SK-N-SH treated with all-trans-retinoic acid at 6 μM for 48 hours (cell line): Measurements from ENCODE around the gene FBXL16.
A peak's percentile ranks its signal among the peaks of the same experiment; 100 is the strongest.

Experiments
- ATAC-seq: fragments of 200-7000 bp; cut with Tn5 transposase; 3 replicates; pipeline ENCODE4 v1.9.1; 2020; ENCODE audit warnings: mild to moderate bottlenecking, moderate library complexity
- ARNTL ChIP-seq: fragments of 450-650 bp; formaldehyde crosslinking; IDR thresholded peaks from 2 replicates; pipeline ENCODE4 v1.5.0; 2020; ENCODE audit warnings: low read depth, mild to moderate bottlenecking, moderate library complexity, borderline replicate concordance
- BACH2 ChIP-seq: fragments of 250-450 bp; sonication (Bioruptor Pico); IDR thresholded peaks from 2 replicates; pipeline ENCODE4 v1.9.0; 2021; ENCODE audit warnings: mild to moderate bottlenecking, borderline replicate concordance
- CREB5 ChIP-seq: fragments of 250-450 bp; sonication (Bioruptor Pico); IDR thresholded peaks from 2 replicates; pipeline ENCODE4 v1.5.1; 2020; ENCODE audit warnings: low read depth, mild to moderate bottlenecking, moderate library complexity
- CSDC2 ChIP-seq: fragments of 250-450 bp; sonication (Bioruptor Pico); IDR thresholded peaks from 2 replicates; pipeline ENCODE4 v1.5.0; 2020; ENCODE audit warnings: mild to moderate bottlenecking, moderate library complexity
- CSRNP3 ChIP-seq: fragments of 250-450 bp; sonication (Bioruptor Pico); IDR thresholded peaks from 2 replicates; pipeline ENCODE4 v1.5.1; 2021; ENCODE audit warnings: mild to moderate bottlenecking, moderate library complexity
- ESRRG ChIP-seq: fragments of 250-450 bp; sonication (Bioruptor Pico); IDR thresholded peaks from 2 replicates; pipeline ENCODE4 v1.6.1; 2021; ENCODE audit warnings: mild to moderate bottlenecking
- GLIS3 ChIP-seq: fragments of 250-450 bp; sonication (Bioruptor Pico); IDR thresholded peaks from 2 replicates; pipeline ENCODE4 v1.5.0; 2020; ENCODE audit warnings: mild to moderate bottlenecking, moderate library complexity
- ISL1 ChIP-seq: fragments of 250-450 bp; sonication (Bioruptor Pico); IDR thresholded peaks from 2 replicates; pipeline ENCODE4 v2.1.2; 2022; ENCODE audit warnings: mild to moderate bottlenecking, moderate library complexity
- OSR1 ChIP-seq: fragments of 250-450 bp; sonication (Bioruptor Pico); IDR thresholded peaks from 2 replicates; pipeline ENCODE4 v1.8.0; 2022; ENCODE audit warnings: moderate library complexity, mild to moderate bottlenecking, inconsistent platforms
- PPARA ChIP-seq: fragments of 250-450 bp; sonication (Bioruptor Pico); IDR thresholded peaks from 2 replicates; pipeline ENCODE4 v1.5.0; 2020; ENCODE audit warnings: mild to moderate bottlenecking, borderline replicate concordance
- RARB ChIP-seq: fragments of 250-450 bp; sonication (Bioruptor Pico); IDR thresholded peaks from 2 replicates; pipeline ENCODE4 v1.8.0; 2021; ENCODE audit warnings: mild to moderate bottlenecking, moderate library complexity
- SNAI2 ChIP-seq: fragments of 250-450 bp; sonication (Bioruptor Pico); IDR thresholded peaks from 2 replicates; pipeline ENCODE4 v1.5.0; 2020; ENCODE audit warnings: mild to moderate bottlenecking, moderate library complexity
- TCF4 ChIP-seq: fragments of 250-450 bp; sonication (Bioruptor Pico); IDR thresholded peaks from 2 replicates; pipeline ENCODE4 v1.8.0; 2021; ENCODE audit warnings: mild to moderate bottlenecking, moderate library complexity, borderline replicate concordance
- ZC3H10 ChIP-seq: fragments of 250-450 bp; sonication (Bioruptor Pico); IDR thresholded peaks from 2 replicates; pipeline ENCODE4 v1.5.1; 2021; ENCODE audit warnings: mild to moderate bottlenecking, moderate library complexity
- ZFP3 ChIP-seq: fragments of 250-450 bp; sonication (Bioruptor Pico); IDR thresholded peaks from 2 replicates; pipeline ENCODE4 v1.5.0; 2020; ENCODE audit warnings: mild to moderate bottlenecking, moderate library complexity
- ZFP30 ChIP-seq: fragments of 450-650 bp; formaldehyde crosslinking; IDR thresholded peaks from 2 replicates; pipeline ENCODE4 v1.5.0; 2022; ENCODE audit warnings: mild to moderate bottlenecking, moderate library complexity
- ZNF70 ChIP-seq: fragments of 450-650 bp; formaldehyde crosslinking; IDR thresholded peaks from 2 replicates; pipeline ENCODE4 v1.5.0; 2020; ENCODE audit warnings: mild to moderate bottlenecking, moderate library complexity
- ZNF8 ChIP-seq: fragments of 450-650 bp; formaldehyde crosslinking; IDR thresholded peaks from 2 replicates; pipeline ENCODE4 v1.5.0; 2020; ENCODE audit warnings: mild to moderate bottlenecking, moderate library complexity
- TF ChIP-seq, protein P1 (sequence below): fragments of 250-450 bp; sonication (Bioruptor Pico); IDR thresholded peaks from 2 replicates; pipeline ENCODE4 v1.8.0; 2021; ENCODE audit warnings: low read depth, mild to moderate bottlenecking, moderate library complexity, borderline replicate concordance
- TF ChIP-seq, protein P2 (sequence below): fragments of 250-450 bp; sonication (Bioruptor Pico); IDR thresholded peaks from 2 replicates; pipeline ENCODE4 v1.8.0; 2020; ENCODE audit warnings: mild to moderate bottlenecking, moderate library complexity, borderline replicate concordance

Gene FBXL16

DNA sequence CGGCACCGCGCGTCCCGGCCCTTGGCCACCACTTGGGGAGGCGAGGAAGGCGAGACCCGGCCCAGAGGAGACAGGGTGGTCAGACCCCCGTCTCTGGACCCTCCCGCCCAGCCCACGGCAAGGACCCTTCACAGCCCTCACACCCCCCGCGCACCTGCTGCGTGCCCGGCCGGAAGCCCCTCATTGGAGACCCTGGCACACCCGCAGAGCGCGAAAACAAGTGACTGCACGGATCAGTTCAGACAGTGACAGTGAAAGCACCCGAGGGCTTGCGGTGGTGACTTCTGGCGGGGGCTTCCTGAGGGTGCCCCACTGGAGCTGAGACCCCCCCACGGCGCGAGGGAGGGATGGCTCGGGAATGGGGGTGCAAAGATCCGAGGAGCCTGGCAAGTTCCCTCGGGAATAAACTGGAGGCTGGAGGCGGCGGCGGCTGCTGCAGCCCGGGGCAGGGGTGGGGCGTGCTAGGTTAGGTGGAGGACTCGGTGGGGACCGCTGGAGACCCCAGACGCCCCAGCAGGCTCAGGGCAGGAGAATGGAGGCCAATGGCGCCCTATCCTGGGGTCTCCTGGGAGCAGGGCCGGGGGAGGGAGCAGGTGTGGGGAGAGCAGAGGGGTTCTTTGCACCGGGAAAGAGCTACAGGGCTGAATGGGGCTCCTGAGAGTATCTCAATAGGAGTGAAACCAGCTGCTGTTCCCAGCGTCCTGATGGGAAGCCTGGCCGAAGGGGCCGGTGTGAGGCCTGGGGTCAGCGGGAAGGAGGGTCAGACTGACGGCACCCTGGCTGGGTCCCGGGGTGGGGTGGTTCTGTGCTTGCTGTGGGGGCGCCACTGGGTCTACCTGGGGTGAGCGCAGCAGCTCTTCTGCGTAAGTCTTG, 824 bp upstream of the FBXL16 start (continued):
- TF ChIP-seq CSRNP3 (CRISPR knock-in tag) (no peak), ZNF70 (CRISPR knock-in tag) (no peak), ISL1 (CRISPR knock-in tag) (no peak), RARB (CRISPR knock-in tag) (no peak)

DNA sequence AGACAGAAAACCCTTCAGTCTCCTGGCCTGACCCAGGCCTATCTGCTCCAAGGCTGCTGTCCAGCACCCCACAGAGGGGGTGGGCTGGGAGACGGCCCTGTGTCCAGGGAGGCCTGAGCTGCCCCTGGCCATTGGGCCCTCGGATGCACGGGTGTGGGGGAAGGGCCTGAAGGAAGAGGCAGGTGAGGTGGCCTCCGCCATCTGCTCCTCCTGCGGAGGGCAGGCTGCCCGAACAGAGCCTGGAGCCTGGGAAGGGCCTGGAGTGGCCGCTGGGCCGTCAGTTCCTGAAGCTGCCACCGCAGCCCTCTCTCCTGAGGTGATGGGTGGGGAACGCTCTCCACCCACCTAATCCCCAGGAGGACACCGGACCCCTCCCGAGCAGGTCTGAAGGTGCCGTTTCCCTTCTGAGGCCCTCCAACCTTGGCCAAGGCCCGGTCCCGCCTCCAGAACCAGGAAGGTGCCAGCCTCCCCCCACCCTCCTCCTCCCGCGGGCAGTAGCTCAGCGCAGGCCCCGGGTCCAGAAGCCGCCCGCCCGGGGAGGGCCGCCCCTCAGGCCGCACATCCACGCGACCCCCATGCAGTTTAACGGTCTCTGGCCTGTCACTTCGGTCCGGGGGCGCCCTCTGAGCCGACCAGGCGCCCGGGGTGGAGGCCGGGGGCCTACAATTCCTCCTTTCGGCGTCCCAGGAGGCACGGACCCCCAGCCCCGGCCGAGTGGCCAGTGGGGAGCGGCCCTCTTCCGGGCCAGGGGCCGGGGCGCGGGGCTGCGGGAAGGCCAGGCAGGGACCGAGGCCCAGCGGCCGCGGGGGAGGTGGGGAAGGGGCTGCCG, 835 bp downstream of the FBXL16 start:
- ATAC-seq: peak; percentile 38
- TF ChIP-seq ZFP3 (CRISPR knock-in tag) (no peak), ARNTL (CRISPR knock-in tag) (no peak), TCF4 (CRISPR knock-in tag) (no peak), CREB5 (CRISPR knock-in tag) (no peak), CSDC2 (CRISPR knock-in tag) (no peak)

DNA sequence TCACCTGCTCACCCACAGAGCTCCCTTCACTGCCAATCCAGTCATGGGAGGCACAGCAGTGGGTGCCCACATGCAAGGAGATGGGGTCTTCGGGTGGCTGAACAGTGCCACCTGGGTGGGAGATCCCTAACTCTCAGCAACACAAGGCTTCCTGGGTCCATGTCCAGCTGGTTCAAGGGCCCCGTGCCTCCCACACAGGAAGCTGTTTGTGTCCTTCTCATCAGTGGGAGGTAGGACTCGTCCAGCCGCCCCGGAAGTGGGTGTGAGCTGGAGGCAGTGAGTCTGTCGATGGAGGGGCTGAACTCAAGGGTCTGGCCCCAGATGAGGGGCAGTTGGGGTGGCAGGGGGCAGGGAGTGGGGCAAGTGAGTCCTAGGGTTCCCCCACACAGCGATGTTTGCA, 1.6 kb downstream of the FBXL16 start:
- ATAC-seq: no peak

DNA sequence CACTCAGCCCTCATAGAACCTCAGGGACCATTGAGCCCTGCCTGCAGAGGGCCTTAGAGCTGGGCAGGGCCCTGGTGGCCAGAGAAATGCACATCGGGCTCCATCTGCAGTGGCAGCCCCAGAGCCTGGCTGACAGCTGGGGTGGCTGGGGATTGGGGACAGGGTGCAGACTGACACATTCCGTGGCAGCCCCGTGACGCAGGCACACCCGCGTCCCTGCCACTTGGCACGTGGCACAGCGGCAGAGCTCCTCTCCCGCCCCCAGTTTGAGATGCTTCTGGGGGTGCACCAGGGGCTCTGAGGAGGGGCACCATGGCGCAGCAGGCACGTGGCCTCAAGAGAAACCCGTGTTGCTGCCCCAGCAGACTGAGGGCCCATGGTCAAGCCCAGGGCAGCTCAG, 2.2 kb downstream of the FBXL16 start:
- TF ChIP-seq ZC3H10 (CRISPR knock-in tag) (no peak), ARNTL (CRISPR knock-in tag) (no peak), GLIS3 (CRISPR knock-in tag) (no peak), ISL1 (CRISPR knock-in tag) (no peak)
- no peak for ATAC-seq

More for the DNA sequence above, 1.6 kb downstream of the FBXL16 start:
- TF ChIP-seq, protein P1, sequence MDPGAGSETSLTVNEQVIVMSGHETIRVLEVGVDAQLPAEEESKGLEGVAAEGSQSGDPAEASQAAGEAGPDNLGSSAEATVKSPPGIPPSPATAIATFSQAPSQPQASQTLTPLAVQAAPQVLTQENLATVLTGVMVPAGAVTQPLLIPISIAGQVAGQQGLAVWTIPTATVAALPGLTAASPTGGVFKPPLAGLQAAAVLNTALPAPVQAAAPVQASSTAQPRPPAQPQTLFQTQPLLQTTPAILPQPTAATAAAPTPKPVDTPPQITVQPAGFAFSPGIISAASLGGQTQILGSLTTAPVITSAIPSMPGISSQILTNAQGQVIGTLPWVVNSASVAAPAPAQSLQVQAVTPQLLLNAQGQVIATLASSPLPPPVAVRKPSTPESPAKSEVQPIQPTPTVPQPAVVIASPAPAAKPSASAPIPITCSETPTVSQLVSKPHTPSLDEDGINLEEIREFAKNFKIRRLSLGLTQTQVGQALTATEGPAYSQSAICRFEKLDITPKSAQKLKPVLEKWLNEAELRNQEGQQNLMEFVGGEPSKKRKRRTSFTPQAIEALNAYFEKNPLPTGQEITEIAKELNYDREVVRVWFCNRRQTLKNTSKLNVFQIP: no peak
- TF ChIP-seq SNAI2: no peak
- no peak for TF ChIP-seq OSR1 (CRISPR knock-in tag)
- TF ChIP-seq ZNF8 (CRISPR knock-in tag): no peak
- TF ChIP-seq ZFP3 (CRISPR knock-in tag): no peak
- no peak for TF ChIP-seq BACH2 (CRISPR knock-in tag)
- no peak for TF ChIP-seq TCF4 (CRISPR knock-in tag)
- TF ChIP-seq PPARA (CRISPR knock-in tag): no peak
- TF ChIP-seq, protein P2, sequence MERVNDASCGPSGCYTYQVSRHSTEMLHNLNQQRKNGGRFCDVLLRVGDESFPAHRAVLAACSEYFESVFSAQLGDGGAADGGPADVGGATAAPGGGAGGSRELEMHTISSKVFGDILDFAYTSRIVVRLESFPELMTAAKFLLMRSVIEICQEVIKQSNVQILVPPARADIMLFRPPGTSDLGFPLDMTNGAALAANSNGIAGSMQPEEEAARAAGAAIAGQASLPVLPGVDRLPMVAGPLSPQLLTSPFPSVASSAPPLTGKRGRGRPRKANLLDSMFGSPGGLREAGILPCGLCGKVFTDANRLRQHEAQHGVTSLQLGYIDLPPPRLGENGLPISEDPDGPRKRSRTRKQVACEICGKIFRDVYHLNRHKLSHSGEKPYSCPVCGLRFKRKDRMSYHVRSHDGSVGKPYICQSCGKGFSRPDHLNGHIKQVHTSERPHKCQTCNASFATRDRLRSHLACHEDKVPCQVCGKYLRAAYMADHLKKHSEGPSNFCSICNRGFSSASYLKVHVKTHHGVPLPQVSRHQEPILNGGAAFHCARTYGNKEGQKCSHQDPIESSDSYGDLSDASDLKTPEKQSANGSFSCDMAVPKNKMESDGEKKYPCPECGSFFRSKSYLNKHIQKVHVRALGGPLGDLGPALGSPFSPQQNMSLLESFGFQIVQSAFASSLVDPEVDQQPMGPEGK: no peak
- no peak for TF ChIP-seq ESRRG (CRISPR knock-in tag)

DNA sequence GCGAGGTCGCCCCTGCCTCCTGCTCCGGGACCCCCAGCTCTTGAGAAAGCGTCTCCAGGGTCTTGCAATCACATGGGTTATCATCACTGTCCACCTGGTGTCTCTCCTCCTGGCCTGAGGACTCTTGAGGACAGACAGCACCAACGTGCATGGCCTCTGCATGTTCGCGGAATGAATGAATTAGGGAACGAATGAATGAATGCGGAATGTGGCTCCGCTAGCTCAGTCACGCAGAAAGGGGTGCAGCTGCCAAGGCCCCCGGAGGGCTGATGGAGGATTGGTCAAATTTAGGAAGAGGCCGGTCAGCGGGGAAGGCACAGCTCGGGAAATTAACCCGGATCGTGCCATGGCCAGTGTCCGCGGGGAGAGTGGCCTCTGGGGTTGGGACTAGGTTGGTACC, 3.3 kb downstream of the FBXL16 start:
- ATAC-seq: no peak
- TF ChIP-seq ISL1 (CRISPR knock-in tag): no peak
- TF ChIP-seq, protein P2: no peak
- no peak for TF ChIP-seq GLIS3 (CRISPR knock-in tag)
- no peak for TF ChIP-seq ZFP30 (CRISPR knock-in tag)
- no peak for TF ChIP-seq SNAI2
- TF ChIP-seq CSRNP3 (CRISPR knock-in tag): no peak
- no peak for TF ChIP-seq ZC3H10 (CRISPR knock-in tag)
- no peak for TF ChIP-seq RARB (CRISPR knock-in tag)
- TF ChIP-seq ZNF8 (CRISPR knock-in tag): no peak
- TF ChIP-seq TCF4 (CRISPR knock-in tag): no peak
